WTC11 (cell line): Measurements from ENCODE around the gene RNASEH2C.

Experiments used
- FOXK1 ChIP-seq: sonication (generic); formaldehyde crosslinking; IDR thresholded peaks from 2 replicates; pipeline ENCODE4 v1.8.0; 2022; ENCODE audit warnings: mild to moderate bottlenecking, moderate library complexity, missing genetic modification reagents
- KAT7 ChIP-seq: sonication (generic); formaldehyde crosslinking; IDR thresholded peaks from 2 replicates; pipeline ENCODE4 v1.8.1; 2023; ENCODE audit warnings: missing genetic modification reagents, mild to moderate bottlenecking, borderline replicate concordance
- SMAD3 ChIP-seq: sonication (generic); formaldehyde crosslinking; IDR thresholded peaks from 2 replicates; pipeline ENCODE4 v1.8.0; 2022; ENCODE audit warnings: missing genetic modification reagents, mild to moderate bottlenecking, borderline replicate concordance
- ZNF232 ChIP-seq: sonication (generic); formaldehyde crosslinking; IDR thresholded peaks from 2 replicates; pipeline ENCODE4 v1.8.0; 2022; ENCODE audit warnings: mild to moderate bottlenecking, missing genetic modification reagents
- ZNF317 ChIP-seq: sonication (generic); formaldehyde crosslinking; IDR thresholded peaks from 2 replicates; pipeline ENCODE4 v1.8.1; 2023; ENCODE audit warnings: low read depth, mild to moderate bottlenecking, moderate library complexity, missing genetic modification reagents, borderline replicate concordance
- TF ChIP-seq, protein P1 (sequence below): sonication (generic); formaldehyde crosslinking; IDR thresholded peaks from 2 replicates; pipeline ENCODE4 v1.8.0; 2022; ENCODE audit warnings: mild to moderate bottlenecking, missing genetic modification reagents
- TF ChIP-seq, protein P2 (sequence below): fragments of 200-600 bp; IDR thresholded peaks from 2 replicates; pipeline ENCODE4 v1.8.0; 2022; ENCODE audit warnings: antibody characterized with exemption
- TF ChIP-seq, protein P3 (sequence below): sonication (generic); formaldehyde crosslinking; IDR thresholded peaks from 2 replicates; pipeline ENCODE4 v1.8.0; 2023; ENCODE audit warnings: missing genetic modification reagents
- TF ChIP-seq, protein P4 (sequence below): sonication (generic); formaldehyde crosslinking; IDR thresholded peaks from 2 replicates; pipeline ENCODE4 v1.8.0; 2022; ENCODE audit warnings: mild to moderate bottlenecking, missing genetic modification reagents

DNA sequence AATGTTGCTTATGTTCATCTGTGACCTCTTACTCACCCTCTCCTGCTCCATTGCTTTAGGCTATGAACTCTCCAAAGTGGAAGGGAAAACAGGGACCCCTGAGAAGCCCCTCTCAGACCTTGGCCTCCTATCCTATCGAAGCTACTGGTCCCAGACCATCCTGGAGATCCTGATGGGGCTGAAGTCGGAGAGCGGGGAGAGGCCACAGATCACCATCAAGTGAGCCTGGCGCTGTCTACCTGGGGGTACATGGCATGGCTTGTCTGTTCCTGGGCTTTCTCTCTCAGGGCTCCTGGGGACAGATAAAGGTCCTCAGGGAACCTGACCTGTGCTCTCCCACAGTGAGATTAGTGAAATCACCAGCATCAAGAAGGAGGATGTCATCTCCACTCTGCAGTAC lies 2.1 kb downstream of the RNASEH2C start:
- TF ChIP-seq, protein P1, sequence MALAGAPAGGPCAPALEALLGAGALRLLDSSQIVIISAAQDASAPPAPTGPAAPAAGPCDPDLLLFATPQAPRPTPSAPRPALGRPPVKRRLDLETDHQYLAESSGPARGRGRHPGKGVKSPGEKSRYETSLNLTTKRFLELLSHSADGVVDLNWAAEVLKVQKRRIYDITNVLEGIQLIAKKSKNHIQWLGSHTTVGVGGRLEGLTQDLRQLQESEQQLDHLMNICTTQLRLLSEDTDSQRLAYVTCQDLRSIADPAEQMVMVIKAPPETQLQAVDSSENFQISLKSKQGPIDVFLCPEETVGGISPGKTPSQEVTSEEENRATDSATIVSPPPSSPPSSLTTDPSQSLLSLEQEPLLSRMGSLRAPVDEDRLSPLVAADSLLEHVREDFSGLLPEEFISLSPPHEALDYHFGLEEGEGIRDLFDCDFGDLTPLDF (CRISPR knock-in tag) = no peak
- TF ChIP-seq, protein P2, sequence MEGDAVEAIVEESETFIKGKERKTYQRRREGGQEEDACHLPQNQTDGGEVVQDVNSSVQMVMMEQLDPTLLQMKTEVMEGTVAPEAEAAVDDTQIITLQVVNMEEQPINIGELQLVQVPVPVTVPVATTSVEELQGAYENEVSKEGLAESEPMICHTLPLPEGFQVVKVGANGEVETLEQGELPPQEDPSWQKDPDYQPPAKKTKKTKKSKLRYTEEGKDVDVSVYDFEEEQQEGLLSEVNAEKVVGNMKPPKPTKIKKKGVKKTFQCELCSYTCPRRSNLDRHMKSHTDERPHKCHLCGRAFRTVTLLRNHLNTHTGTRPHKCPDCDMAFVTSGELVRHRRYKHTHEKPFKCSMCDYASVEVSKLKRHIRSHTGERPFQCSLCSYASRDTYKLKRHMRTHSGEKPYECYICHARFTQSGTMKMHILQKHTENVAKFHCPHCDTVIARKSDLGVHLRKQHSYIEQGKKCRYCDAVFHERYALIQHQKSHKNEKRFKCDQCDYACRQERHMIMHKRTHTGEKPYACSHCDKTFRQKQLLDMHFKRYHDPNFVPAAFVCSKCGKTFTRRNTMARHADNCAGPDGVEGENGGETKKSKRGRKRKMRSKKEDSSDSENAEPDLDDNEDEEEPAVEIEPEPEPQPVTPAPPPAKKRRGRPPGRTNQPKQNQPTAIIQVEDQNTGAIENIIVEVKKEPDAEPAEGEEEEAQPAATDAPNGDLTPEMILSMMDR = no peak
- TF ChIP-seq SMAD3 (CRISPR knock-in tag) = no peak
- no peak for TF ChIP-seq ZNF232 (CRISPR knock-in tag)
- TF ChIP-seq FOXK1 (CRISPR knock-in tag) = no peak
- TF ChIP-seq KAT7 = no peak
- TF ChIP-seq, protein P3, sequence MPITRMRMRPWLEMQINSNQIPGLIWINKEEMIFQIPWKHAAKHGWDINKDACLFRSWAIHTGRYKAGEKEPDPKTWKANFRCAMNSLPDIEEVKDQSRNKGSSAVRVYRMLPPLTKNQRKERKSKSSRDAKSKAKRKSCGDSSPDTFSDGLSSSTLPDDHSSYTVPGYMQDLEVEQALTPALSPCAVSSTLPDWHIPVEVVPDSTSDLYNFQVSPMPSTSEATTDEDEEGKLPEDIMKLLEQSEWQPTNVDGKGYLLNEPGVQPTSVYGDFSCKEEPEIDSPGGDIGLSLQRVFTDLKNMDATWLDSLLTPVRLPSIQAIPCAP (CRISPR knock-in tag) = no peak
- TF ChIP-seq, protein P4, sequence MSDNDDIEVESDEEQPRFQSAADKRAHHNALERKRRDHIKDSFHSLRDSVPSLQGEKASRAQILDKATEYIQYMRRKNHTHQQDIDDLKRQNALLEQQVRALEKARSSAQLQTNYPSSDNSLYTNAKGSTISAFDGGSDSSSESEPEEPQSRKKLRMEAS (CRISPR knock-in tag) = no peak
- TF ChIP-seq ZNF317 (CRISPR knock-in tag) = no peak
